HL-60 (cell line): ENCODE measurements around the gene MAP3K21.

ENCODE experiments used
- GABPA ChIP-seq: IDR thresholded peaks from 2 replicates; pipeline ENCODE4 v1.6.1; 2012; ENCODE audit warnings: low read depth
- POLR2AphosphoS5 ChIP-seq: IDR thresholded peaks from 2 replicates; pipeline ENCODE4 v1.6.1; 2012; ENCODE audit warnings: low read depth
- TF ChIP-seq, protein P1 (sequence below): IDR thresholded peaks from one replicate; pipeline ENCODE4 v1.5.1; 2011; ENCODE audit warnings: low read length, control low read depth, inconsistent platforms; ENCODE audit not compliant: insufficient read depth
- TF ChIP-seq, protein P2 (sequence below): IDR thresholded peaks from 2 replicates; pipeline ENCODE4 v1.6.1; 2012; ENCODE audit warnings: low read depth; ENCODE audit not compliant: insufficient replicate concordance

DNA sequence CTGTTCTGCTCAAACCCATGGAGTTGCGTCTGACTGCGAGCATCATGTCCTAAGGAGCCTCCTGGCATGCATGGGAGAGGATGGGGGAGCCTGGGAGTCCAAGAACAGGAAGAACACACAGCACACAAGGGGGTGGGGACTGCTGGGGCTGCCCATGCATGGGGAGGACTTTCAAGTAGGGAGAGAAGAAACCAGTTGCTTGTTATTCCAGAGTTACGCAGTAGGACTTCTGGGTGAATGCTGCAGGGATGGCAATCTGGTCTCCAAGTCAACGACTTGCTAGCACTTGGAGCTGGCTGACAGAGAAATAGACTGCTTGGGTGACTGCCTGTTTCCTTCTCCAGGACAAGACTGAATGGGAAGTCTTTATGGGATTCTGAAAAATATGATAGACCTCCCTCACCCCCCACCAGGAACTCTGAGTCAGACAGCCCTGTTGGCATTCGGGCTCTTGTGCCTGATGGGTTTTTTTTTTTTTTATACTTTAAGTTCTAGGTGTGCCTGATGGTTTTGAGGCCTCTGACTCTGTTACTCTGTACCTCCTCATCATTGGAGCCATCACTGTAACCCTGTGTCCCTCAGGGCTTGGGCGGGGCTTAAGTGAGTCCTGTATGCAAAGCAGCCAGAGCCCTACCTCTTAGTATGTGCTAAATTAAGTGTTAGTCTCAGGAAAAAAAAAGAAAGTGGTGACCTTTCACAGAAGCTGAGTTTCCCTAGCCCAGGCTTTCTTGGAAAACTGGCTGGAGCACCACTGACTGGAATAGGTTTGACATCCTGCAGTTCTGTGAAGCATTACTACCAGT is 30.3 kb downstream of the MAP3K21 start:
- TF ChIP-seq POLR2AphosphoS5 (no peak), GABPA (no peak)
- TF ChIP-seq, protein P1, sequence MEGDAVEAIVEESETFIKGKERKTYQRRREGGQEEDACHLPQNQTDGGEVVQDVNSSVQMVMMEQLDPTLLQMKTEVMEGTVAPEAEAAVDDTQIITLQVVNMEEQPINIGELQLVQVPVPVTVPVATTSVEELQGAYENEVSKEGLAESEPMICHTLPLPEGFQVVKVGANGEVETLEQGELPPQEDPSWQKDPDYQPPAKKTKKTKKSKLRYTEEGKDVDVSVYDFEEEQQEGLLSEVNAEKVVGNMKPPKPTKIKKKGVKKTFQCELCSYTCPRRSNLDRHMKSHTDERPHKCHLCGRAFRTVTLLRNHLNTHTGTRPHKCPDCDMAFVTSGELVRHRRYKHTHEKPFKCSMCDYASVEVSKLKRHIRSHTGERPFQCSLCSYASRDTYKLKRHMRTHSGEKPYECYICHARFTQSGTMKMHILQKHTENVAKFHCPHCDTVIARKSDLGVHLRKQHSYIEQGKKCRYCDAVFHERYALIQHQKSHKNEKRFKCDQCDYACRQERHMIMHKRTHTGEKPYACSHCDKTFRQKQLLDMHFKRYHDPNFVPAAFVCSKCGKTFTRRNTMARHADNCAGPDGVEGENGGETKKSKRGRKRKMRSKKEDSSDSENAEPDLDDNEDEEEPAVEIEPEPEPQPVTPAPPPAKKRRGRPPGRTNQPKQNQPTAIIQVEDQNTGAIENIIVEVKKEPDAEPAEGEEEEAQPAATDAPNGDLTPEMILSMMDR, result no peak
- TF ChIP-seq, protein P2, sequence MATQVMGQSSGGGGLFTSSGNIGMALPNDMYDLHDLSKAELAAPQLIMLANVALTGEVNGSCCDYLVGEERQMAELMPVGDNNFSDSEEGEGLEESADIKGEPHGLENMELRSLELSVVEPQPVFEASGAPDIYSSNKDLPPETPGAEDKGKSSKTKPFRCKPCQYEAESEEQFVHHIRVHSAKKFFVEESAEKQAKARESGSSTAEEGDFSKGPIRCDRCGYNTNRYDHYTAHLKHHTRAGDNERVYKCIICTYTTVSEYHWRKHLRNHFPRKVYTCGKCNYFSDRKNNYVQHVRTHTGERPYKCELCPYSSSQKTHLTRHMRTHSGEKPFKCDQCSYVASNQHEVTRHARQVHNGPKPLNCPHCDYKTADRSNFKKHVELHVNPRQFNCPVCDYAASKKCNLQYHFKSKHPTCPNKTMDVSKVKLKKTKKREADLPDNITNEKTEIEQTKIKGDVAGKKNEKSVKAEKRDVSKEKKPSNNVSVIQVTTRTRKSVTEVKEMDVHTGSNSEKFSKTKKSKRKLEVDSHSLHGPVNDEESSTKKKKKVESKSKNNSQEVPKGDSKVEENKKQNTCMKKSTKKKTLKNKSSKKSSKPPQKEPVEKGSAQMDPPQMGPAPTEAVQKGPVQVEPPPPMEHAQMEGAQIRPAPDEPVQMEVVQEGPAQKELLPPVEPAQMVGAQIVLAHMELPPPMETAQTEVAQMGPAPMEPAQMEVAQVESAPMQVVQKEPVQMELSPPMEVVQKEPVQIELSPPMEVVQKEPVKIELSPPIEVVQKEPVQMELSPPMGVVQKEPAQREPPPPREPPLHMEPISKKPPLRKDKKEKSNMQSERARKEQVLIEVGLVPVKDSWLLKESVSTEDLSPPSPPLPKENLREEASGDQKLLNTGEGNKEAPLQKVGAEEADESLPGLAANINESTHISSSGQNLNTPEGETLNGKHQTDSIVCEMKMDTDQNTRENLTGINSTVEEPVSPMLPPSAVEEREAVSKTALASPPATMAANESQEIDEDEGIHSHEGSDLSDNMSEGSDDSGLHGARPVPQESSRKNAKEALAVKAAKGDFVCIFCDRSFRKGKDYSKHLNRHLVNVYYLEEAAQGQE, result no peak
